HepG2 (cell line): ENCODE measurements around the gene FAM174A. TPM values are rescaled to one million over a fixed set of nuclear protein-coding genes. Genes with fewer than 3 reads are reported as not detected.

ENCODE experiments used
- BRCA1 ChIP-seq: sonication (generic); formaldehyde crosslinking; IDR thresholded peaks from 2 replicates; pipeline ENCODE4 v1.4.0; 2020; ENCODE audit warnings: missing genetic modification reagents
- CREB1 ChIP-seq, 2 experiments: fragments of 450-650 bp in 1 of 2; IDR thresholded peaks; 2 replicates each; pipeline ENCODE4 v1.6.1; 2016 to 2017; ENCODE audit warnings: control low read depth in 1 of 2, mild to moderate bottlenecking in 1 of 2, missing compliant biosample characterization in 1 of 2, missing genetic modification characterization in 1 of 2
- FOXC1 ChIP-seq: sonication (generic); formaldehyde crosslinking; IDR thresholded peaks from 2 replicates; pipeline ENCODE4 v1.8.0; 2022; ENCODE audit warnings: mild to moderate bottlenecking, missing genetic modification reagents, borderline replicate concordance
- KDM3A ChIP-seq: IDR thresholded peaks from 2 replicates; pipeline ENCODE4 v1.6.1; 2018; ENCODE audit warnings: low read depth, missing compliant biosample characterization
- MEIS2 ChIP-seq: sonication (generic); formaldehyde crosslinking; IDR thresholded peaks from 2 replicates; pipeline ENCODE4 v1.9.0; 2021; ENCODE audit warnings: mild to moderate bottlenecking, missing genetic modification reagents
- MXI1 ChIP-seq: IDR thresholded peaks from 3 replicates; pipeline ENCODE4 v1.6.1; 2012; ENCODE audit warnings: low read depth, low read length, inconsistent platforms, borderline replicate concordance
- NFRKB ChIP-seq: fragments of 450-650 bp; IDR thresholded peaks from 2 replicates; pipeline ENCODE4 v1.6.1; 2017
- RAD21 ChIP-seq: fragments of 450-650 bp; formaldehyde crosslinking; IDR thresholded peaks from 2 replicates; pipeline ENCODE4 v1.5.0; 2020; ENCODE audit warnings: mild to moderate bottlenecking
- YEATS4 ChIP-seq: sonication (generic); formaldehyde crosslinking; IDR thresholded peaks from 2 replicates; pipeline ENCODE4 v1.4.0; 2020; ENCODE audit warnings: missing genetic modification reagents, borderline replicate concordance
- ZC3H13 ChIP-seq: sonication (generic); formaldehyde crosslinking; IDR thresholded peaks from 2 replicates; pipeline ENCODE4 v1.8.1; 2023; ENCODE audit warnings: mild to moderate bottlenecking, missing genetic modification reagents, moderate library complexity
- ZNF138 ChIP-seq: sonication (generic); formaldehyde crosslinking; IDR thresholded peaks from 2 replicates; pipeline ENCODE4 v1.5.0; 2020; ENCODE audit warnings: mild to moderate bottlenecking, low read depth, missing genetic modification reagents
- ZNF225 ChIP-seq: sonication (generic); formaldehyde crosslinking; IDR thresholded peaks from 2 replicates; pipeline ENCODE4 v1.4.0; 2020; ENCODE audit warnings: mild to moderate bottlenecking, missing genetic modification reagents
- ZNF460 ChIP-seq: sonication (generic); formaldehyde crosslinking; IDR thresholded peaks from 2 replicates; pipeline ENCODE4 v1.5.1; 2020; ENCODE audit warnings: missing genetic modification reagents, mild to moderate bottlenecking, borderline replicate concordance
- ZNF839 ChIP-seq: sonication (generic); formaldehyde crosslinking; IDR thresholded peaks from 2 replicates; pipeline ENCODE4 v1.4.0; 2020; ENCODE audit warnings: missing genetic modification reagents, mild to moderate bottlenecking, borderline replicate concordance
- ZNF883 ChIP-seq: sonication (generic); formaldehyde crosslinking; IDR thresholded peaks from 2 replicates; pipeline ENCODE4 v1.5.1; 2020; ENCODE audit warnings: mild to moderate bottlenecking, missing genetic modification reagents; ENCODE audit errors: not compliant biosample characterization
- ZSCAN20 ChIP-seq: sonication (generic); formaldehyde crosslinking; IDR thresholded peaks from 2 replicates; pipeline ENCODE4 v1.4.0; 2020; ENCODE audit warnings: missing genetic modification reagents, mild to moderate bottlenecking, borderline replicate concordance
- polyA plus RNA-seq, 8 experiments: library from polyadenylated mRNA; depleted of rRNA in 3 of 8; stranded (reverse) in 7 of 8; unstranded in 1 of 8; fragments of >200 nt; fragmentation: Illumina TruSeq in 4 of 8; extraction: Trizol in 4 of 8; gene quantifications; 2 replicates each; pipeline versions ENCODE4 v1.2.1 to v1.2.3, GENCODE V29; 2011 to 2016; ENCODE audit warnings: low read depth in 4 of 8, missing spikeins in 1 of 8, mixed read lengths in 1 of 8; ENCODE audit not compliant: insufficient read depth in 1 of 8
- total RNA-seq, 5 experiments: library from RNA; depleted of rRNA; stranded (reverse); fragments of >200 nt; fragmentation: Illumina TruSeq; extraction: Trizol; gene quantifications; 2 replicates each; pipeline ENCODE4 v1.2.3, GENCODE V29; 2016; ENCODE audit warnings: low read depth in 1 of 5
- TF ChIP-seq, protein P1 (sequence below): sonication (generic); formaldehyde crosslinking; IDR thresholded peaks from 2 replicates; pipeline ENCODE4 v1.5.0; 2020; ENCODE audit warnings: missing genetic modification reagents
- TF ChIP-seq, protein P2 (sequence below): fragments of 450-650 bp; IDR thresholded peaks from 2 replicates; pipeline ENCODE4 v1.6.1; 2017
- TF ChIP-seq, protein P3 (sequence below): sonication (generic); formaldehyde crosslinking; IDR thresholded peaks from 2 replicates; pipeline ENCODE4 v1.4.0; 2020; ENCODE audit warnings: missing genetic modification reagents, borderline replicate concordance
- TF ChIP-seq, protein P4 (sequence below): sonication (generic); formaldehyde crosslinking; IDR thresholded peaks from 2 replicates; pipeline ENCODE4 v1.5.1; 2020; ENCODE audit warnings: missing genetic modification reagents, mild to moderate bottlenecking, borderline replicate concordance

Gene FAM174A
- total and polyA plus RNA-seq, 2 of the 13 experiments (the other 11 are each of a cell fraction or from before 2014, with no cell fraction given), result 6.8 to 7.8 TPM

DNA sequence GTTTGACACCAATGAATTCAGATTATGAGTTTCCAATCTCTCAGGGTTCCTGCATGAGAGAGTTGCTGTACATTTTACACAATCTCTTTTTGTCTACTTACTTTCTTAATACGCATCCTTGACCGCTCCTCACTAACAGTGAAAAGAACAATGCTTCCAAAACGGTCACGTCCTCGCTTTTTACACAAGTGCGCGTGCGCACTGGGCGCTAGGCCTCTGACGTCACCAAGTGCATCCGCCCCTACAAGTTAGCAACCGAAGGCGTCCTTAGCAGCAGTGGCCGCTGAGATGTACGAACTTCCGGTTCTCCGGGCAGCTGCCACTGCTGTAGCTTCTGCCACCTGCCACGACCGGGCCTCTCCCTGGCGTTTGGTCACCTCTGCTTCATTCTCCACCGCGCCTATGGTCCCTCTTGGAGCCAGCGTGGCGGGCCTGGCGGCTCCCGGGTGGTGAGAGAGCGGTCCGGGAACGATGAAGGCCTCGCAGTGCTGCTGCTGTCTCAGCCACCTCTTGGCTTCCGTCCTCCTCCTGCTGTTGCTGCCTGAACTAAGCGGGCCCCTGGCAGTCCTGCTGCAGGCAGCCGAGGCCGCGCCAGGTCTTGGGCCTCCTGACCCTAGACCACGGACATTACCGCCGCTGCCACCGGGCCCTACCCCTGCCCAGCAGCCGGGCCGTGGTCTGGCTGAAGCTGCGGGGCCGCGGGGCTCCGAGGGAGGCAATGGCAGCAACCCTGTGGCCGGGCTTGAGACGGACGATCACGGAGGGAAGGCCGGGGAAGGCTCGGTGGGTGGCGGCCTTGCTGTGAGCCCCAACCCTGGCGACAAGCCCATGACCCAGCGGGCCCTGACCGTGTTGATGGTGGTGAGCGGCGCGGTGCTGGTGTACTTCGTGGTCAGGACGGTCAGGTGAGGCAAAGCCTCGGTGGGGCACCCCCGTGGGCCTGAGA, at the start of gene FAM174A (continued):
- TF ChIP-seq ZNF225 (peak; percentile 36; the same call in 1 of the 2 replicates), CREB1 (IDR thresholded peaks at IDR 0.05) (peak; percentile 99), CREB1 (CRISPR knock-in tag; IDR thresholded peaks at IDR 0.05) (peak; percentile 97), FOXC1 (CRISPR knock-in tag) (peak; percentile 24), ZC3H13 (CRISPR knock-in tag) (0 out of 2 replicates have a peak, but pooled peaks have one; percentile 45), ZNF138 (no peak), ZNF883 (CRISPR knock-in tag) (peak; percentile 51), MXI1 (peak; percentile 69; the same call in 2 of the 3 replicates), KDM3A (CRISPR knock-in tag) (0 out of 2 replicates have a peak, but pooled peaks have one; percentile 17), ZNF460 (no peak), ZNF839 (CRISPR knock-in tag) (no peak; the same call in 1 of the 2 replicates), BRCA1 (CRISPR knock-in tag) (no peak), YEATS4 (CRISPR knock-in tag) (peak; percentile 54; the same call in 1 of the 2 replicates), ZSCAN20 (CRISPR knock-in tag) (no peak), MEIS2 (CRISPR knock-in tag) (peak; percentile 48; the same call in 1 of the 2 replicates), RAD21 (CRISPR knock-in tag) (peak; percentile 30; the same call in 1 of the 2 replicates), NFRKB (no peak)
- TF ChIP-seq, protein P1, sequence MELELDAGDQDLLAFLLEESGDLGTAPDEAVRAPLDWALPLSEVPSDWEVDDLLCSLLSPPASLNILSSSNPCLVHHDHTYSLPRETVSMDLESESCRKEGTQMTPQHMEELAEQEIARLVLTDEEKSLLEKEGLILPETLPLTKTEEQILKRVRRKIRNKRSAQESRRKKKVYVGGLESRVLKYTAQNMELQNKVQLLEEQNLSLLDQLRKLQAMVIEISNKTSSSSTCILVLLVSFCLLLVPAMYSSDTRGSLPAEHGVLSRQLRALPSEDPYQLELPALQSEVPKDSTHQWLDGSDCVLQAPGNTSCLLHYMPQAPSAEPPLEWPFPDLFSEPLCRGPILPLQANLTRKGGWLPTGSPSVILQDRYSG (CRISPR knock-in tag), result 0 out of 2 replicates have a peak, but pooled peaks have one; percentile 36
- TF ChIP-seq, protein P2, sequence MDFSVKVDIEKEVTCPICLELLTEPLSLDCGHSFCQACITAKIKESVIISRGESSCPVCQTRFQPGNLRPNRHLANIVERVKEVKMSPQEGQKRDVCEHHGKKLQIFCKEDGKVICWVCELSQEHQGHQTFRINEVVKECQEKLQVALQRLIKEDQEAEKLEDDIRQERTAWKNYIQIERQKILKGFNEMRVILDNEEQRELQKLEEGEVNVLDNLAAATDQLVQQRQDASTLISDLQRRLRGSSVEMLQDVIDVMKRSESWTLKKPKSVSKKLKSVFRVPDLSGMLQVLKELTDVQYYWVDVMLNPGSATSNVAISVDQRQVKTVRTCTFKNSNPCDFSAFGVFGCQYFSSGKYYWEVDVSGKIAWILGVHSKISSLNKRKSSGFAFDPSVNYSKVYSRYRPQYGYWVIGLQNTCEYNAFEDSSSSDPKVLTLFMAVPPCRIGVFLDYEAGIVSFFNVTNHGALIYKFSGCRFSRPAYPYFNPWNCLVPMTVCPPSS, result no peak
- TF ChIP-seq, protein P3, sequence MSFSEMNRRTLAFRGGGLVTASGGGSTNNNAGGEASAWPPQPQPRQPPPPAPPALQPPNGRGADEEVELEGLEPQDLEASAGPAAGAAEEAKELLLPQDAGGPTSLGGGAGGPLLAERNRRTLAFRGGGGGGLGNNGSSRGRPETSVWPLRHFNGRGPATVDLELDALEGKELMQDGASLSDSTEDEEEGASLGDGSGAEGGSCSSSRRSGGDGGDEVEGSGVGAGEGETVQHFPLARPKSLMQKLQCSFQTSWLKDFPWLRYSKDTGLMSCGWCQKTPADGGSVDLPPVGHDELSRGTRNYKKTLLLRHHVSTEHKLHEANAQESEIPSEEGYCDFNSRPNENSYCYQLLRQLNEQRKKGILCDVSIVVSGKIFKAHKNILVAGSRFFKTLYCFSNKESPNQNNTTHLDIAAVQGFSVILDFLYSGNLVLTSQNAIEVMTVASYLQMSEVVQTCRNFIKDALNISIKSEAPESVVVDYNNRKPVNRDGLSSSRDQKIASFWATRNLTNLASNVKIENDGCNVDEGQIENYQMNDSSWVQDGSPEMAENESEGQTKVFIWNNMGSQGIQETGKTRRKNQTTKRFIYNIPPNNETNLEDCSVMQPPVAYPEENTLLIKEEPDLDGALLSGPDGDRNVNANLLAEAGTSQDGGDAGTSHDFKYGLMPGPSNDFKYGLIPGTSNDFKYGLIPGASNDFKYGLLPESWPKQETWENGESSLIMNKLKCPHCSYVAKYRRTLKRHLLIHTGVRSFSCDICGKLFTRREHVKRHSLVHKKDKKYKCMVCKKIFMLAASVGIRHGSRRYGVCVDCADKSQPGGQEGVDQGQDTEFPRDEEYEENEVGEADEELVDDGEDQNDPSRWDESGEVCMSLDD (CRISPR knock-in tag), result no peak
- TF ChIP-seq, protein P4, sequence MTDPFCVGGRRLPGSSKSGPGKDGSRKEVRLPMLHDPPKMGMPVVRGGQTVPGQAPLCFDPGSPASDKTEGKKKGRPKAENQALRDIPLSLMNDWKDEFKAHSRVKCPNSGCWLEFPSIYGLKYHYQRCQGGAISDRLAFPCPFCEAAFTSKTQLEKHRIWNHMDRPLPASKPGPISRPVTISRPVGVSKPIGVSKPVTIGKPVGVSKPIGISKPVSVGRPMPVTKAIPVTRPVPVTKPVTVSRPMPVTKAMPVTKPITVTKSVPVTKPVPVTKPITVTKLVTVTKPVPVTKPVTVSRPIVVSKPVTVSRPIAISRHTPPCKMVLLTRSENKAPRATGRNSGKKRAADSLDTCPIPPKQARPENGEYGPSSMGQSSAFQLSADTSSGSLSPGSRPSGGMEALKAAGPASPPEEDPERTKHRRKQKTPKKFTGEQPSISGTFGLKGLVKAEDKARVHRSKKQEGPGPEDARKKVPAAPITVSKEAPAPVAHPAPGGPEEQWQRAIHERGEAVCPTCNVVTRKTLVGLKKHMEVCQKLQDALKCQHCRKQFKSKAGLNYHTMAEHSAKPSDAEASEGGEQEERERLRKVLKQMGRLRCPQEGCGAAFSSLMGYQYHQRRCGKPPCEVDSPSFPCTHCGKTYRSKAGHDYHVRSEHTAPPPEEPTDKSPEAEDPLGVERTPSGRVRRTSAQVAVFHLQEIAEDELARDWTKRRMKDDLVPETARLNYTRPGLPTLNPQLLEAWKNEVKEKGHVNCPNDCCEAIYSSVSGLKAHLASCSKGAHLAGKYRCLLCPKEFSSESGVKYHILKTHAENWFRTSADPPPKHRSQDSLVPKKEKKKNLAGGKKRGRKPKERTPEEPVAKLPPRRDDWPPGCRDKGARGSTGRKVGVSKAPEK (CRISPR knock-in tag), result 0 out of 2 replicates have a peak, but pooled peaks have one; percentile 52
